Measurements from ENCODE around the gene EIF2AK3. TPM values are rescaled to one million over a fixed set of nuclear protein-coding genes. Genes with fewer than 3 reads are reported as not detected.
"Not testable (repeated sequence)": the region's sequence is repeated elsewhere in the genome, so short reads cannot be mapped to it uniquely, and the experiment has no call there.

EIF2AK3 gene
- total RNA-seq, 2 donors from 2014 or later = 25.1 to 39.1 TPM

GRCh38 chr2:88561646-88562388 is 65.4 kb downstream of the EIF2AK3 start:
- no peak for DNase-seq

GRCh38 chr2:88560619-88561307 is 66.5 kb downstream of the EIF2AK3 start:
- ATAC-seq (no peak), DNase-seq (no peak)
- intact Hi-C loops (cut with DNase I, micrococcal nuclease) = no loop called here

More at GRCh38 chr2:88561646-88562388, 65.4 kb downstream of the EIF2AK3 start:
- intact Hi-C loops (cut with DNase I, micrococcal nuclease) = no loop called here
- ATAC-seq = no peak

GRCh38 chr2:88557290-88557689 is 70.0 kb downstream of the EIF2AK3 start:
- intact Hi-C loops (cut with DNase I, micrococcal nuclease) = no loop called here
- ATAC-seq (peak; percentile 52), DNase-seq (peak in 1 of 2 donors; percentile 29)

GRCh38 chr2:88556026-88556425 is 71.2 kb downstream of the EIF2AK3 start:
- intact Hi-C loops (cut with DNase I, micrococcal nuclease) = no loop called here
- no peak for DNase-seq
- ATAC-seq = no peak

GRCh38 chr2:88554189-88554588 is 73.1 kb downstream of the EIF2AK3 start:
- DNase-seq (no peak), ATAC-seq (no peak)
- intact Hi-C loops (cut with DNase I, micrococcal nuclease) = no loop called here

- intact Hi-C loops (cut with DNase I, micrococcal nuclease) = no loop called here
- no peak for ATAC-seq
Observed at GRCh38 chr2:88549616-88550292, 77.5 kb downstream of the EIF2AK3 start.

GRCh38 chr2:88546291-88546690 is 81.0 kb downstream of the EIF2AK3 start:
- ATAC-seq = not testable (repeated sequence)

More at GRCh38 chr2:88549616-88550292, 77.5 kb downstream of the EIF2AK3 start:
- DNase-seq = no peak

GRCh38 chr2:88545118-88545517 is 82.1 kb downstream of the EIF2AK3 start:
- intact Hi-C loops (cut with DNase I, micrococcal nuclease) = no loop called here
- DNase-seq (no peak), ATAC-seq (no peak)

More at GRCh38 chr2:88546291-88546690, 81.0 kb downstream of the EIF2AK3 start:
- DNase-seq; intact Hi-C loops (cut with DNase I, micrococcal nuclease): not testable (repeated sequence)

GRCh38 chr2:88543541-88544057 is 83.7 kb downstream of the EIF2AK3 start:
- intact Hi-C loops (cut with DNase I, micrococcal nuclease) = no loop called here
- DNase-seq = no peak
- no peak for ATAC-seq

- DNase-seq (no peak), ATAC-seq (no peak)
- intact Hi-C loops (cut with DNase I, micrococcal nuclease) = no loop called here
Observed at GRCh38 chr2:88542668-88543067, 84.6 kb downstream of the EIF2AK3 start.

GRCh38 chr2:88540346-88540745 is 86.9 kb downstream of the EIF2AK3 start:
- ATAC-seq = no peak
- no peak for DNase-seq
- intact Hi-C loops (cut with DNase I, micrococcal nuclease) = no loop called here

GRCh38 chr2:88538362-88538917 is 88.8 kb downstream of the EIF2AK3 start:
- DNase-seq (no peak), ATAC-seq (no peak)
- intact Hi-C loops (cut with DNase I, micrococcal nuclease) = no loop called here

GRCh38 chr2:88537640-88538039 is 89.6 kb downstream of the EIF2AK3 start:
- DNase-seq (no peak), ATAC-seq (no peak)
- intact Hi-C loops (cut with DNase I, micrococcal nuclease) = no loop called here

GRCh38 chr2:88530081-88530480 is 97.2 kb downstream of the EIF2AK3 start:
- DNase-seq = no peak
- intact Hi-C loops (cut with DNase I, micrococcal nuclease) = no loop called here
- ATAC-seq = no peak

- no peak for ATAC-seq
- intact Hi-C loops (cut with DNase I, micrococcal nuclease) = no loop called here
Observed at GRCh38 chr2:88521445-88522073, 105.7 kb downstream of the EIF2AK3 start.

GRCh38 chr2:88517759-88518201 is 109.5 kb downstream of the EIF2AK3 start:
- no peak for ATAC-seq
- DNase-seq = no peak
- intact Hi-C loops (cut with DNase I, micrococcal nuclease) = no loop called here

More at GRCh38 chr2:88521445-88522073, 105.7 kb downstream of the EIF2AK3 start:
- DNase-seq = no peak
